ENCODE data around the gene NEUROD2. TPM values are rescaled to one million over a fixed set of nuclear protein-coding genes. Genes with fewer than 3 reads are reported as not detected.
"Not testable (repeated sequence)": the region's sequence is repeated elsewhere in the genome, so short reads cannot be mapped to it uniquely, and the experiment has no call there.

NEUROD2 gene
- total RNA-seq, 1 donor from 2014 or later, result not detected

DNA sequence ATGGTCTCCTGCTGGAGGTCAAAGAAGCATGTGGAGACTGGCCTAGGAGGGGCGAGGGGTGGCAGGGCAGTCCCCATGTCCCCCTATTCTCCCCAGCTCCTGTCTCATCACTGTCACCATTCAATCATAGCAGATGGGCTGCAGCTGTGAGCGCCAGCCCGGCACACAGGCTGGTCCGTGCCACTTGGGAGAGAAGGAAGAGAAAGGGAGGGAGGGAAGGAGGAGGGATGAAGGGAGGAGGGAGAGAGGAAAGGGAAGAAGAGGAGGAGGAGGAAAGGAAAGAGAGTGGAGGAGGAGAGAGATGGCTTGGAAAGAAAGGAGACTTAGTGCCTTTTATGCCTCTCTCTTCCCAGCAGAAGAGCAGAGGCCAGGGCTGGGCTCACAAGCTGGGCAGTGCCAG, 12.4 kb downstream of the NEUROD2 start:
- no peak for TF ChIP-seq CTCF (IDR thresholded peaks at IDR 0.05)
- DNase-seq (no peak), ATAC-seq (ENCODE audit: low read depth) (no peak)
- Mint-ChIP-seq H3K9me3 (peaks cover 2% of the 10 kb centered on the region), H3K27ac (no peak overlapping the region), H3K27me3 (peaks cover 60% of the 10 kb centered on the region), H3K36me3 (ENCODE audit: low read depth) (no peaks in the 10 kb centered on the region), H3K4me1 (peaks cover 26% of the 10 kb centered on the region), H3K4me3 (no peak overlapping the region)
- POLR2A ChIA-PET, result no interaction called here
- CTCF ChIA-PET, result no interaction called here
- intact Hi-C loops (cut with micrococcal nuclease), result no loop called here

DNA sequence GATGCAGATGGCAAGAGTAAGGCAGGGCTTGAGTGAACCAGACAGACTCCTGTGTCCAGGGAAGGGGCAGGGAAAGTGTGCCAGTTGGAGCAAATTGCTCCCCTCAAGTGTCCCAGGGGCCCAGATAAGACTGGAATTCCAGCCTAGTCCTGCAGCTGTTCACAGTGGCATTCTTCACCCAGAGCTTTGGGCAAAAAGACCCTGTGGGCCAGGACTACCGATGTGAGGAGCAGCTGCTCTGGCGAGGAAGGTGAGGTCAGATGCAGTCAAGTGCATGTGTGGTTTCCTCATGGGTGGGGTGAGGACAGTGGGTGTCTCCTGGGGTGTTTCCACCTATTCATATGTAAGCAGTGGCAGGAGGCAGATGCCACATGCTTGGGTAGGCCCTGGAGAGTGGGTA, 14.3 kb downstream of the NEUROD2 start:
- Mint-ChIP-seq H3K36me3 (ENCODE audit: low read depth) (no peaks in the 10 kb centered on the region), H3K9me3 (peaks cover 2% of the 10 kb centered on the region), H3K27ac (no peak overlapping the region), H3K27me3 (peaks cover 55% of the 10 kb centered on the region), H3K4me3 (no peak overlapping the region), H3K4me1 (peaks cover 15% of the 10 kb centered on the region)
- ATAC-seq (ENCODE audit: low read depth), result no peak
- intact Hi-C loops (cut with micrococcal nuclease), result no loop called here
- POLR2A ChIA-PET, result no interaction called here
- no peak for TF ChIP-seq CTCF (IDR thresholded peaks at IDR 0.05)
- CTCF ChIA-PET, result no interaction called here
- no peak for DNase-seq

DNA sequence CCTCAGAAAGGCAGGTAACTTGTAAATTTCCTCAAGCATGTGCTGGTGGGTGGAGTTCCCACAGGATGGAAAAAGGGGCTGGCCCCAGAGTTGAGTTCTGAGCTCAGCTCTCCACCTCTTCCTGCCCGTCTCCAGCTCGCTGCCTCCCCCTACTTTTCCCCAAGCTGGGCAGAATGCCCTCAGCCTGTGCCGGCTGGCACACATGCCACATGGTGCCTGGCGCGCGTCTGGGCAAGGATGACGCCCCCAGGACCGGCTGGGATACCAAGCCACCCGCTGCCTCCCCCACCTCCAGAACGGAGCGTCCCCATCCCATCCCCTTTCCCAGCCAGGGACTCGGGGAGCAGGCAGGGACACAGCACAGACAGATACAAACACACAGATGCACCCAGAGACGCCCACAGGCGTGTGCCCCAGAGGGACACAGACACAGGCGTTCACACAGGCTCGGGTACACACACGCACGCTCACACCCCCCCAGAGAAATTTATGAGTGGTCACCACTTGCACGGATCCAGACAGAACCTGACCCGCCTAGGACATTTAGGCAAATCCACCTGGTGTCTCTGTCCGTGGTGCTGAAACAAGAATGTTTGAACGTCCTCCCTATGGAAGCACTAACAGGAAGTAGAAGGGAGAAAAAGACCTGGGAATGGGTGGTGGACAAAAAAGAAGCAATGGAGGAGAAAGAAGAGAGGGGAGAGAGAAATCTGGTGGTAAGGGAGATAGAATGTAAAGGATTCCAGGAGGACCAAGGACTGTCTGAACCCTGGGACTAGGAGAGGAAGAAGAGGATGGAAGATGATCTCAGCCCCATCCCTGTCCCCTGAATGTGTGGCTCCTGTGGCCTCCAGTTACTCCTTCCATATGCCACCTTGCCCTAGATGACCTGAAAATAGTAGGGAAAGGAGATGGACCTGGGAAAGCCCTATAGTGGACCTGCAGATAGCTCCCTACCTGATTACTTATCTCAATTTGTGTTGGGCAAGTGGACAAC, 15.5 kb downstream of the NEUROD2 start:
- no peak for ATAC-seq (ENCODE audit: low read depth)
- peaks cover 47% of the 10 kb centered on the region for H3K27me3 Mint-ChIP-seq

GRCh38 chr17:39590180-39590579, 17.5 kb downstream of the NEUROD2 start:
- H3K9me3 Mint-ChIP-seq; H3K4me1 Mint-ChIP-seq; intact Hi-C loops (cut with micrococcal nuclease); H3K27ac Mint-ChIP-seq; H3K36me3 Mint-ChIP-seq (ENCODE audit: low read depth); CTCF ChIA-PET; ATAC-seq (ENCODE audit: low read depth); DNase-seq; H3K4me3 Mint-ChIP-seq; POLR2A ChIA-PET: not testable (repeated sequence)
- H3K27me3 Mint-ChIP-seq, result peaks cover 33% of the 10 kb centered on the region

More for the DNA sequence above, 15.5 kb downstream of the NEUROD2 start:
- Mint-ChIP-seq H3K4me3 (no peak overlapping the region), H3K4me1 (peaks cover 5% of the 10 kb centered on the region), H3K27ac (no peak overlapping the region), H3K9me3 (peaks cover 2% of the 10 kb centered on the region), H3K36me3 (ENCODE audit: low read depth) (no peaks in the 10 kb centered on the region)
- no peak for DNase-seq
- POLR2A ChIA-PET, result interaction anchor here (0.5 to 0.6 kb wide), 2 partner anchors 123 to 527 kb away, joined by 3 to 4 read pairs; no protein-coding TSS in a partner anchor
- CTCF ChIA-PET, result interaction anchor here (0.7 kb wide), 1 partner anchor 50 kb away, joined by 4 read pairs; no protein-coding TSS in a partner anchor
- TF ChIP-seq CTCF (IDR thresholded peaks at IDR 0.05), result no peak
- intact Hi-C loops (cut with micrococcal nuclease), result no loop called here

DNA sequence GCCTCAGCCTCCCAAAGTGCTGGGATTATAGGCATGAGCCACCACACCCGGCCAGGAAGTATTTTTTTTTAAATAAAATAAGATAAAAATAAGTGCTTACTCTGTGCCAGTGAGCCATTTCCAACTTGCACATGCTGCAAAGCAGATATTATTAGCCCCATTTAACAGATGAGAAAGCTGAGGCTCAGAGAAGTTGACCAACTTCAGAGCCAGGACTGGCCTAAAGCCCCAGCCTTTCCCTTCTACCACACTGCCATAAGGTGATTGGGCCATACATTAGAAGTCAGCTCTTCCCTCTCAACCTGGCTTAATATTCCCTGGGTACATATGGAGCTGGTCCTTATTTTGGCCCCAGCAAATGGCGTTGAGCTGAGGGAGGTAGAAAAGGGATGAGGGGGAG, 25.1 kb downstream of the NEUROD2 start:
- POLR2A ChIA-PET, result no interaction called here
- no peak overlapping the region for H3K4me3 Mint-ChIP-seq
- no peak overlapping the region for H3K27ac Mint-ChIP-seq
- no peaks in the 10 kb centered on the region for H3K9me3 Mint-ChIP-seq
- CTCF ChIA-PET, result interaction anchor here (1.8 kb wide), 1 partner anchor 39 kb away, joined by 4 read pairs; no protein-coding TSS in a partner anchor
- ATAC-seq (ENCODE audit: low read depth) (no peak), DNase-seq (no peak)
- peaks cover 4% of the 10 kb centered on the region for H3K27me3 Mint-ChIP-seq
- H3K4me1 Mint-ChIP-seq, result no peaks in the 10 kb centered on the region
- H3K36me3 Mint-ChIP-seq (ENCODE audit: low read depth), result no peaks in the 10 kb centered on the region
- no peak for TF ChIP-seq CTCF (IDR thresholded peaks at IDR 0.05)
- intact Hi-C loops (cut with micrococcal nuclease), result no loop called here
